OCI-LY1 (cell line): ENCODE measurements around the gene CD209.

ENCODE experiments used
- H2AFZ ChIP-seq: fragments of 200-600 bp; sonication (generic), shearing (Covaris generic); 2 replicates; pipeline ENCODE4 v1.6.0; 2014; ENCODE audit warnings: antibody characterized with exemption, mild to moderate bottlenecking, low read length
- H3F3A ChIP-seq: fragments of 200-600 bp; sonication (generic), shearing (Covaris generic); 2 replicates; pipeline ENCODE4 v1.6.0; 2014; ENCODE audit warnings: mild to moderate bottlenecking, antibody characterized with exemption, low read length, moderate library complexity; ENCODE audit not compliant: insufficient read depth
- H3K27ac ChIP-seq: fragments of 200-600 bp; sonication (generic); 2 replicates; pipeline ENCODE4 v1.5.1; 2014; ENCODE audit warnings: low read length, mixed run types, mild to moderate bottlenecking, low read depth; ENCODE audit not compliant: poor library complexity, severe bottlenecking
- H3K27me3 ChIP-seq: fragments of 200-600 bp; sonication (generic); 2 replicates; pipeline ENCODE4 v1.6.0; 2014; ENCODE audit warnings: antibody characterized with exemption, mild to moderate bottlenecking, low read length, moderate library complexity; ENCODE audit not compliant: insufficient read depth
- H3K36me3 ChIP-seq: fragments of 200-600 bp; sonication (generic); 2 replicates; pipeline ENCODE4 v1.6.1; 2014; ENCODE audit warnings: mild to moderate bottlenecking, antibody characterized with exemption, low read length, moderate library complexity, mixed read lengths; ENCODE audit not compliant: insufficient read depth
- H3K4me1 ChIP-seq: fragments of 200-600 bp; sonication (generic); 2 replicates; pipeline ENCODE4 v1.5.1; 2014; ENCODE audit warnings: mild to moderate bottlenecking, low read length, moderate library complexity; ENCODE audit not compliant: insufficient read depth, severe bottlenecking
- H3K4me2 ChIP-seq: fragments of 200-600 bp; sonication (generic), shearing (Covaris generic); 2 replicates; pipeline ENCODE4 v1.6.1; 2014; ENCODE audit warnings: low read length
- H3K4me3 ChIP-seq: fragments of 200-600 bp; sonication (generic); 2 replicates; pipeline ENCODE4 v1.5.1; 2014; ENCODE audit warnings: low read length, low read depth, mild to moderate bottlenecking, mixed read lengths; ENCODE audit not compliant: poor library complexity, severe bottlenecking
- H3K79me2 ChIP-seq: fragments of 200-600 bp; shearing (Covaris generic); 2 replicates; pipeline ENCODE4 v1.6.1; 2016; ENCODE audit warnings: mixed run types, low read length, mixed read lengths; ENCODE audit not compliant: insufficient read depth
- H3K9ac ChIP-seq: fragments of 200-600 bp; sonication (generic), shearing (Covaris generic); 2 replicates; pipeline ENCODE4 v1.6.1; 2014; ENCODE audit warnings: mild to moderate bottlenecking, low read length, mixed read lengths
- H3K9me2 ChIP-seq: fragments of 200-600 bp; sonication (generic), shearing (Covaris generic); 2 replicates; pipeline ENCODE4 v1.6.1; 2014; ENCODE audit warnings: low read depth, mild to moderate bottlenecking, low read length, mixed read lengths
- H3K9me3 ChIP-seq: fragments of 200-600 bp; shearing (Covaris generic); 2 replicates; pipeline ENCODE4 v1.6.1; 2014; ENCODE audit warnings: low read length, mixed read lengths
- H4K20me1 ChIP-seq: fragments of 200-600 bp; sonication (generic), shearing (Covaris generic); 2 replicates; pipeline ENCODE4 v1.6.0; 2016; ENCODE audit warnings: mild to moderate bottlenecking, low read length; ENCODE audit not compliant: insufficient read depth
- EZH2 ChIP-seq: fragments of 200-600 bp; sonication (generic), shearing (Covaris generic); IDR thresholded peaks from 2 replicates; pipeline ENCODE4 v1.8.0; 2017; ENCODE audit warnings: borderline replicate concordance, mixed run types, mild to moderate bottlenecking, antibody characterized with exemption, low read length, moderate library complexity, mixed read lengths
- TF ChIP-seq, protein P1 (sequence below): fragments of 200-600 bp; sonication (generic), shearing (Covaris generic); IDR thresholded peaks from 2 replicates; pipeline ENCODE4 v1.5.1; 2017; ENCODE audit warnings: mild to moderate bottlenecking, antibody characterized with exemption, low read length, moderate library complexity, mixed read lengths

The CD209 gene

DNA sequence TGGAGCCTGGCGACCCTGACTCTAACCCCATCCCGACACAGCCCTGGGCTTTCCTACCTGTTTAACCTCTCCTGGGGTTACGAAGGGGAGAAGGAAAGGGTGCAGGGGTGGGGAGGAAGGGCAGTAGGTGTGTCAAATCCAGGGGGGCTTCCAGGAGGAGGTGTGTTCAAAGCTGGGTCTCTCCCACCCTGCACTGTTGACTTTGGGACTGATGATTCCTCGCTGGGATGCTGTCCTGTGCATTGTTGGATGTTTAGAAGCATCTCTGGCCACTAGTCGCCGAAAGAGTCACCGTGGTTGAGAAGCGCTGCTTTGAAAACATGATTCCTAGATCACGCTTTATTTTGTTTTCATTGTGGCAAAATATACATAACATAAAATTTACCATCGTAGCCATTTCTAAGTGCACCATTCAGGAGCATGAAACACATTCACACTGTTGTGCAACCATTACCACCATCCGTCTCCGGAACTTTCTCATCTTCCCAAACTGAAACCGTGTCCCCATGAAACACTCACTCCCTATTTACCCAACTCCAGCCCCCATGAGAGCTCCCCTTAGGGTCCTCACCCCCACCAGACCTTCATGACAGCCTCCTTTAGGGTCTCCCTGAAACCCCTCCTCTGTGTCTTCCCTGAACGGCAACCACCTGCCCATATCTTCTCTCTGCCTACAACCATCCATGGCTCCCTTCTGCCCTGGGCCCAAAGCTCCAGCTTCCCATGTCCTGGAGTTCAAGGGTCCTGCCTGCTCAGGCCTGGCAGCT lies 41.0 kb downstream of the CD209 start:
- no peaks in the 10 kb centered on the region for H3F3A ChIP-seq
- no peaks in the 10 kb centered on the region for H4K20me1 ChIP-seq
- H3K9me3 ChIP-seq: no peaks in the 10 kb centered on the region
- no peak overlapping the region for H2AFZ ChIP-seq
- no peak overlapping the region for H3K4me3 ChIP-seq
- H3K36me3 ChIP-seq: no peaks in the 10 kb centered on the region
- TF ChIP-seq, protein P1, sequence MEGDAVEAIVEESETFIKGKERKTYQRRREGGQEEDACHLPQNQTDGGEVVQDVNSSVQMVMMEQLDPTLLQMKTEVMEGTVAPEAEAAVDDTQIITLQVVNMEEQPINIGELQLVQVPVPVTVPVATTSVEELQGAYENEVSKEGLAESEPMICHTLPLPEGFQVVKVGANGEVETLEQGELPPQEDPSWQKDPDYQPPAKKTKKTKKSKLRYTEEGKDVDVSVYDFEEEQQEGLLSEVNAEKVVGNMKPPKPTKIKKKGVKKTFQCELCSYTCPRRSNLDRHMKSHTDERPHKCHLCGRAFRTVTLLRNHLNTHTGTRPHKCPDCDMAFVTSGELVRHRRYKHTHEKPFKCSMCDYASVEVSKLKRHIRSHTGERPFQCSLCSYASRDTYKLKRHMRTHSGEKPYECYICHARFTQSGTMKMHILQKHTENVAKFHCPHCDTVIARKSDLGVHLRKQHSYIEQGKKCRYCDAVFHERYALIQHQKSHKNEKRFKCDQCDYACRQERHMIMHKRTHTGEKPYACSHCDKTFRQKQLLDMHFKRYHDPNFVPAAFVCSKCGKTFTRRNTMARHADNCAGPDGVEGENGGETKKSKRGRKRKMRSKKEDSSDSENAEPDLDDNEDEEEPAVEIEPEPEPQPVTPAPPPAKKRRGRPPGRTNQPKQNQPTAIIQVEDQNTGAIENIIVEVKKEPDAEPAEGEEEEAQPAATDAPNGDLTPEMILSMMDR: no peak
- no peak for TF ChIP-seq EZH2
- no peak overlapping the region for H3K9ac ChIP-seq
- H3K4me2 ChIP-seq: no peak overlapping the region
- H3K79me2 ChIP-seq: no peaks in the 10 kb centered on the region
- no peaks in the 10 kb centered on the region for H3K9me2 ChIP-seq
- H3K27ac ChIP-seq: no peak overlapping the region
- H3K4me1 ChIP-seq: no peaks in the 10 kb centered on the region
- H3K27me3 ChIP-seq: no peaks in the 10 kb centered on the region

GRCh38 chr19:7705387-7706187 lies 41.7 kb downstream of the CD209 start:
- Histone ChIP-seq H3K27me3 (no peaks in the 10 kb centered on the region), H3K4me2 (no peak overlapping the region), H3F3A (no peaks in the 10 kb centered on the region), H3K27ac (no peak overlapping the region), H3K9me2 (no peaks in the 10 kb centered on the region), H3K79me2 (no peaks in the 10 kb centered on the region), H3K9ac (no peak overlapping the region), H3K4me1 (no peaks in the 10 kb centered on the region), H3K4me3 (no peak overlapping the region), H4K20me1 (no peaks in the 10 kb centered on the region), H3K36me3 (no peaks in the 10 kb centered on the region), H3K9me3 (no peaks in the 10 kb centered on the region), H2AFZ (no peak overlapping the region)
- TF ChIP-seq, protein P1: no peak
- no peak for TF ChIP-seq EZH2

GRCh38 chr19:7704280-7705060 lies 42.9 kb downstream of the CD209 start:
- Histone ChIP-seq H3K27me3 (no peaks in the 10 kb centered on the region), H3K4me1 (no peaks in the 10 kb centered on the region), H3K36me3 (no peaks in the 10 kb centered on the region), H3K4me2 (no peak overlapping the region), H2AFZ (no peak overlapping the region), H3F3A (no peaks in the 10 kb centered on the region), H3K9me2 (no peaks in the 10 kb centered on the region), H3K27ac (no peak overlapping the region), H4K20me1 (no peaks in the 10 kb centered on the region), H3K9ac (no peak overlapping the region), H3K79me2 (no peaks in the 10 kb centered on the region), H3K4me3 (no peak overlapping the region), H3K9me3 (no peaks in the 10 kb centered on the region)
- TF ChIP-seq, protein P1: no peak
- no peak for TF ChIP-seq EZH2
